ENCODE measurements around the gene EEF1A2.

Gene EEF1A2

DNA sequence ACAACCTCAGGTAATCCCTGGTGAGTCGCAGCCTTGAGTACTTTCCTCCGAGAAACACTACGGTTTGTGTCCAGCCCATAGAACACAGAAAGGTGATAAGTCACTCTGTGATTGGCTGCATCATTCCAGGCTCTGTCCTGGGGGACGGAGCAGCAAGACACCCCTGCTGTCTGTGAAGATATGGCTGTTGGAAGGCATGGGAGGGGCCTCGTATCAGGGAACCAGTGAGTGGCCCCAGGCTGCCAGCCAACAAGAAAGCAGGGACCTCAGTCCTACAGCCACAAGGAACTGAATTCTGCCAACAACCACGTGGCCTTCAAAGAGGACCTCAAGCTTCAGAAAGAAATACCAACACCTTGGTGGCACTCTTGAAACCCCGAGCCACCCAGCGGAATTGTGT, 6.4 kb upstream of the EEF1A2 start:
- H3K9me3 Mint-ChIP-seq = peaks cover 29% of the 10 kb centered on the region
- no peaks in the 10 kb centered on the region for H3K36me3 Mint-ChIP-seq (ENCODE audit: low read depth)
- H3K4me3 Mint-ChIP-seq = no peak overlapping the region
- H3K27me3 Mint-ChIP-seq (ENCODE audit: low read depth) = peaks cover 29% of the 10 kb centered on the region
- H3K27ac Mint-ChIP-seq = no peak overlapping the region
- no peaks in the 10 kb centered on the region for H3K4me1 Mint-ChIP-seq
- TF ChIP-seq, protein P1, sequence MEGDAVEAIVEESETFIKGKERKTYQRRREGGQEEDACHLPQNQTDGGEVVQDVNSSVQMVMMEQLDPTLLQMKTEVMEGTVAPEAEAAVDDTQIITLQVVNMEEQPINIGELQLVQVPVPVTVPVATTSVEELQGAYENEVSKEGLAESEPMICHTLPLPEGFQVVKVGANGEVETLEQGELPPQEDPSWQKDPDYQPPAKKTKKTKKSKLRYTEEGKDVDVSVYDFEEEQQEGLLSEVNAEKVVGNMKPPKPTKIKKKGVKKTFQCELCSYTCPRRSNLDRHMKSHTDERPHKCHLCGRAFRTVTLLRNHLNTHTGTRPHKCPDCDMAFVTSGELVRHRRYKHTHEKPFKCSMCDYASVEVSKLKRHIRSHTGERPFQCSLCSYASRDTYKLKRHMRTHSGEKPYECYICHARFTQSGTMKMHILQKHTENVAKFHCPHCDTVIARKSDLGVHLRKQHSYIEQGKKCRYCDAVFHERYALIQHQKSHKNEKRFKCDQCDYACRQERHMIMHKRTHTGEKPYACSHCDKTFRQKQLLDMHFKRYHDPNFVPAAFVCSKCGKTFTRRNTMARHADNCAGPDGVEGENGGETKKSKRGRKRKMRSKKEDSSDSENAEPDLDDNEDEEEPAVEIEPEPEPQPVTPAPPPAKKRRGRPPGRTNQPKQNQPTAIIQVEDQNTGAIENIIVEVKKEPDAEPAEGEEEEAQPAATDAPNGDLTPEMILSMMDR (IDR thresholded peaks at IDR 0.05; ENCODE audit: unreplicated experiment in 3 of 3) = no peak

DNA sequence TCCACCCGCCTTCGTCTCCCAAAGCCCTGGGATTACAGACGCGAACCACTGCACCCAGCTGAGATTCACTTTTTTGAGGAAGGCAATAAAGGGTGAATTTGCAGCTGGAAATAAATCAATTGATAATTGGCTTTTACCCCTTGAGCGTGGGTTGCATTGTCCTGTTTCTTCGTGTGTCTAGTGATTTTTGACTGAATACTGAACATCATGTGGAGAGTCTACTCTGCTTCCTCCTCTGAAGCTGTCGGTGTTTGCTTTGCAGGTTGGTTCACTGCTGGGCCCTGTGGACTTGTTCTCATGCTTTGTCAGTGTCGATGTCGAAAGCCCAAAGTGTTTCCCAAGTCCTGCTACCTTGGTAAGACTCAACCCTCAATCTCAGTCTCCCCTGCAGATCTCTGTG, 5.8 kb upstream of the EEF1A2 start:
- Mint-ChIP-seq H3K4me1 (no peaks in the 10 kb centered on the region), H3K4me3 (no peak overlapping the region), H3K9me3 (peaks cover 26% of the 10 kb centered on the region), H3K36me3 (ENCODE audit: low read depth) (no peaks in the 10 kb centered on the region), H3K27ac (no peak overlapping the region), H3K27me3 (ENCODE audit: low read depth) (peaks cover 33% of the 10 kb centered on the region)
- TF ChIP-seq, protein P1 (IDR thresholded peaks at IDR 0.05; ENCODE audit: unreplicated experiment in 3 of 3) = no peak

GRCh38 chr20:63503524-63503923, 4.6 kb upstream of the EEF1A2 start:
- H3K27ac Mint-ChIP-seq = no peak overlapping the region
- TF ChIP-seq, protein P1 (IDR thresholded peaks at IDR 0.05; ENCODE audit: unreplicated experiment in 3 of 3) = no peak
- peaks cover 34% of the 10 kb centered on the region for H3K27me3 Mint-ChIP-seq (ENCODE audit: low read depth)
- H3K9me3 Mint-ChIP-seq = peaks cover 20% of the 10 kb centered on the region
- no peaks in the 10 kb centered on the region for H3K36me3 Mint-ChIP-seq (ENCODE audit: low read depth)
- H3K4me3 Mint-ChIP-seq = no peak overlapping the region
- no peaks in the 10 kb centered on the region for H3K4me1 Mint-ChIP-seq

DNA sequence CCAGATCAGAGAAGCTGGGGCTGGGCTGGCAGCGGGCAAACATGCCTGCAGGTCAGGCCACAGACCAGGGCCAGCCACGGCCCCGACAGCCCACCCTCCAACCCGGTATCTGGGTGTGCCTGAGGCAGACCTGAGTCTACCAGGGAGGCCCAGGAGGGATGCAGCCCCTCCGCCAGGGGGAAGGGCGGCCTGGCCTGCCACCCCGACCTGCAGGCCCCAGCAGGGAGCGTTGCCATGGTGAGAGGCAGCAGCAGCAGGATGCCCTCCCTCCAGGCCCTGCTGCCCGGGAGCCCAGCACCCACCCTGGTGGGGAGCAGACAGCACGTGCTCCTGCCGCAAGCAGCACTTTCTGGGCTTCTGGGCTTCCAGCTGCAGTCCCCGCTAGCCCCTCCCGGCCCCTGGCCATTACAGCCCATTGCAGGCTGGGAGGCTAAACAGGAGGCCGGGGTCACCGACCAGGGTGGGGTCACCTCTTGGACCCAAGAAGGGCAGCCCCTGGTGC, 3.8 kb upstream of the EEF1A2 start:
- TF ChIP-seq, protein P1 (IDR thresholded peaks at IDR 0.05; ENCODE audit: unreplicated experiment in 3 of 3) = no peak
- H3K27me3 Mint-ChIP-seq (ENCODE audit: low read depth) = peaks cover 36% of the 10 kb centered on the region

DNA sequence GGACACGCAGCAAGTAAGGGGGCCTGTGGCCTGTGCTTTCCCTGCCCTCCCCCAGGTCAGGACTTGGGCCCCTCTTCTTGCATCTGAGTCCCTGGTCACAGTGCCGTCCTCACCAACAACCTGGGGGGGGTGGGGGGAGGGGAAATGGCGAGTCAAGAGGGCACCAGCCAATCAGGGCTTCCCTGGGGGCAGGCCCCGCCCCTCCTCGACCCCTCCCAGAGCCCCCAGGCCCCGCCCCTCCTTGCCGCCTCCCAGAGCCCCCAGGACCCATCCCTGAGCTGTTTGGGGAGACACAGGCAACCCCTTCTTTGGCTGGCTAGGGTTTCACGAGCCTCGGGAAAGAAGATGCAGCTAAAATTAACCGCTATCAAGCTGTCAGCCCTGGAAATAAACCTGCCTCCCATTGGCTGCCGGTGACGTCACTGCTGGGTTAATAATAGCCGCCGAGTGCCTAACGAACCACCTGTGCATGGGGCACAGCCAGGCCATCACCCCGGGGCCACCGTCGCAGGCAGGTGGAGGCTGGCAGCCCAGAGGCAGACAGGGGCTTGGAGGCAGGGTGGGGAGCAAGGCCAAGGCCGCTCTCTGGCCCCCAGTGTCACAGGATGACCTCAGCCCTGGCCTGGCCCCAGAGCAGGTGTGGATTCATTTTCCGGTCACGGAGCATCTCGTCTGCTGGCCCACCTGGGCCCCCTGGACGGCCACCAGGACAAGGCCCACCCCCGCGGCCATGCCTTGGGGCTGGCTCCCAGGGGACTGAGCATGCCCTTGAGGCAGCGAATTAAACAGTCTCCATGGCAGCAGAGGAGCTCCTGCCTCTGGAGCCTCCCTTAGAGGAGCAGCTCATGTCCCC, 3.2 kb upstream of the EEF1A2 start:
- Mint-ChIP-seq H3K4me1 (no peaks in the 10 kb centered on the region), H3K36me3 (ENCODE audit: low read depth) (no peaks in the 10 kb centered on the region), H3K27ac (no peak overlapping the region), H3K4me3 (no peak overlapping the region), H3K9me3 (peaks cover 13% of the 10 kb centered on the region), H3K27me3 (ENCODE audit: low read depth) (peaks cover 43% of the 10 kb centered on the region)
- TF ChIP-seq, protein P1 (IDR thresholded peaks at IDR 0.05; ENCODE audit: unreplicated experiment in 3 of 3) = no peak

More for the DNA sequence above, 3.8 kb upstream of the EEF1A2 start:
- no peaks in the 10 kb centered on the region for H3K4me1 Mint-ChIP-seq
- H3K4me3 Mint-ChIP-seq = no peak overlapping the region
- peaks cover 14% of the 10 kb centered on the region for H3K9me3 Mint-ChIP-seq
- no peaks in the 10 kb centered on the region for H3K36me3 Mint-ChIP-seq (ENCODE audit: low read depth)
- H3K27ac Mint-ChIP-seq = no peak overlapping the region
